Muscle of arm (tissue), 12 donors: ENCODE results near the gene GYG1. TPM values are rescaled to one million over a fixed set of nuclear protein-coding genes. Genes with fewer than 3 reads are reported as not detected.

Source experiments
- polyA plus RNA-seq, 12 donors: library from polyadenylated mRNA; unstranded; fragments of 120-200 nt; gene quantifications; one replicate each; pipeline ENCODE4 v1.2.1, GENCODE V29; 2013; ENCODE audit not compliant: insufficient read length in 12 of 12

Gene GYG1
- polyA plus RNA-seq, 12 donors, result 34.6 to 128 (median 78.5) TPM; not detected in 1

Other genes with a start within 250 kb of the GYG1 start
- gene CPB1, start 163.7 kb upstream of the GYG1 start, polyA plus RNA-seq, result 1 to 10 TPM in 9 of 12 donors, under 1 TPM in 1, not detected in 2; 0.90 to 3.9 (median 1.3) TPM
- gene CPA3, start 126.2 kb upstream of the GYG1 start, polyA plus RNA-seq, result 1 to 10 TPM in 9 of 12 donors, under 1 TPM in 1, not detected in 2; 0.90 to 8.5 (median 2.1) TPM
- 10 to 100 TPM in 11 of 12 donors, not detected in 1; 15.2 to 32.1 (median 21.3) TPM for gene HLTF, start 95.0 kb downstream of the GYG1 start, polyA plus RNA-seq
- gene HPS3, start 138.1 kb downstream of the GYG1 start, polyA plus RNA-seq, result 10 to 100 TPM in 10 of 12 donors, 1 to 10 TPM in 1, not detected in 1; 6.0 to 16.6 (median 13.6) TPM
- gene CP, start 230.3 kb downstream of the GYG1 start, polyA plus RNA-seq, result 1 to 10 TPM in 10 of 12 donors, not detected in 2; 1.4 to 3.8 (median 1.9) TPM